Uterus (tissue), 4 donors: Measurements from ENCODE around the gene SLC35G4. TPM values are rescaled to one million over a fixed set of nuclear protein-coding genes. Genes with fewer than 3 reads are reported as not detected.

Experiments used
- DNase-seq, 2 donors: peaks; one replicate each; pipeline ENCODE4 v3.0.0-alpha.2; 2019 to 2020
- H3K27ac ChIP-seq, 2 donors: fragments of 200-600 bp; sonication (generic); 1 replicate in 1 of 2; 2 replicates in 1 of 2; pipeline ENCODE4 v1.5.1; 2016 to 2018
- H3K27me3 ChIP-seq, 2 donors: fragments of 200-600 bp; sonication (generic); one replicate each; pipeline ENCODE4 v1.5.1; 2018 to 2019; ENCODE audit warnings: control low read depth in 1 of 2
- H3K36me3 ChIP-seq, 2 donors: fragments of 200-600 bp; sonication (generic); one replicate each; pipeline ENCODE4 v1.5.1; 2019; ENCODE audit warnings: control low read depth in 1 of 2
- H3K4me1 ChIP-seq, 2 donors: fragments of 200-600 bp; sonication (generic); one replicate each; pipeline ENCODE4 v1.5.1; 2018 to 2019; ENCODE audit warnings: control low read depth in 1 of 2
- H3K4me3 ChIP-seq, 2 donors: fragments of 200-600 bp; sonication (generic); 1 replicate in 1 of 2; 2 replicates in 1 of 2; pipeline ENCODE4 v1.5.1; 2018 to 2019; ENCODE audit warnings: mild to moderate bottlenecking in 1 of 2
- H3K9me3 ChIP-seq, 2 donors: fragments of 200-600 bp; sonication (generic); one replicate each; pipeline ENCODE4 v1.5.1; 2019; ENCODE audit warnings: control low read depth in 1 of 2
- CTCF ChIP-seq, 4 experiments: fragments of 200-600 bp in 2 of 4; fragments of 450-650 bp in 2 of 4; sonication (generic) in 2 of 4; IDR thresholded peaks; one replicate each; pipeline ENCODE4 v1.5.1; 2016 to 2019; ENCODE audit warnings: antibody characterized with exemption in 4 of 4, mild to moderate bottlenecking in 2 of 4, moderate library complexity in 1 of 4
- POLR2A ChIP-seq, 2 donors: fragments of 450-650 bp; IDR thresholded peaks; one replicate each; pipeline ENCODE4 v1.6.1; 2016; ENCODE audit warnings: antibody characterized with exemption in 2 of 2, mild to moderate bottlenecking in 1 of 2, moderate library complexity in 1 of 2
- intact Hi-C: fragments of 100-400 bp; cut with DNase I; formaldehyde crosslinking; loops from one replicate; pipeline ENCODE4 v1.15.1; 2023; ENCODE audit warnings: low total_unique reads
- total RNA-seq, 4 donors: library from RNA; depleted of rRNA in 3 of 4; stranded (reverse); fragments of >200 nt in 3 of 4; gene quantifications; one replicate each; pipeline versions ENCODE4 v1.1.0 to v1.2.4, GENCODE V29; 2014 to 2023
- donor health status: DM: yes; HTN: yes; CAD: no.

SLC35G4 gene
- total RNA-seq, 4 donors from 2014 or later: not detected

GRCh38 chr18:11578799-11579198, 30.6 kb upstream of the SLC35G4 start:
- TF ChIP-seq CTCF (IDR thresholded peaks at IDR 0.05) (no peak), POLR2A (IDR thresholded peaks at IDR 0.05) (no peak)
- no peaks in the 10 kb centered on the region for H3K36me3 ChIP-seq
- H3K27me3 ChIP-seq: no peaks in the 10 kb centered on the region
- intact Hi-C loops: no loop called here
- H3K4me1 ChIP-seq: no peaks in the 10 kb centered on the region
- H3K4me3 ChIP-seq: no peak overlapping the region
- H3K9me3 ChIP-seq: no peaks in the 10 kb centered on the region
- no peak overlapping the region for H3K27ac ChIP-seq
- no peak for DNase-seq

GRCh38 chr18:11579916-11580315, 29.5 kb upstream of the SLC35G4 start:
- Histone ChIP-seq H3K4me3 (no peak overlapping the region), H3K27me3 (no peaks in the 10 kb centered on the region), H3K4me1 (no peaks in the 10 kb centered on the region), H3K27ac (no peak overlapping the region), H3K9me3 (no peaks in the 10 kb centered on the region), H3K36me3 (no peaks in the 10 kb centered on the region)
- TF ChIP-seq CTCF (IDR thresholded peaks at IDR 0.05) (no peak), POLR2A (IDR thresholded peaks at IDR 0.05) (no peak)
- intact Hi-C loops: no loop called here
- DNase-seq: no peak

DNA sequence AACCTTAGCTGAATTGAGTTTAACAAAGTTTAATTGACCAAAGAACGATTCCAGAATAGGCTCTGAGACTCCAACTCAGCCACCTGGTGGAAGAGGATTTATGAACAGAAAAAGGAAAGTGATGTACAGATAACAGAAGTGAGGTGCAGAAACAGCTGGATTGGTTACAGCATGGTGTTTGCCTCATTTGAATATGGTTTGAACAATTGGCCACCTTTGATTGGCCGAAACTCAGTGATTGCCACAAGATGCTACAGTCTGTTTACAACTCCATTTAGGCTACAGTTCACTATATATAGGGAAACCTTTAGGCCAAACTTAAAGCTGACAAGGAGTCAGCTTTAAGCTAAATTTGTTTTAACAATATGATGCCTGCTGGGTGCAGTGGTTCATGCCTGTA, 28.1 kb upstream of the SLC35G4 start:
- Histone ChIP-seq H3K27me3 (no peaks in the 10 kb centered on the region), H3K9me3 (no peaks in the 10 kb centered on the region), H3K36me3 (no peaks in the 10 kb centered on the region), H3K4me1 (no peaks in the 10 kb centered on the region), H3K27ac (no peak overlapping the region), H3K4me3 (no peak overlapping the region)
- no peak for DNase-seq
- intact Hi-C loops: no loop called here
- TF ChIP-seq CTCF (IDR thresholded peaks at IDR 0.05) (no peak), POLR2A (IDR thresholded peaks at IDR 0.05) (no peak)

GRCh38 chr18:11585596-11585995, 23.8 kb upstream of the SLC35G4 start:
- no peak overlapping the region for H3K27ac ChIP-seq
- H3K9me3 ChIP-seq: no peaks in the 10 kb centered on the region
- H3K4me3 ChIP-seq: no peak overlapping the region
- H3K36me3 ChIP-seq: no peaks in the 10 kb centered on the region
- TF ChIP-seq CTCF (IDR thresholded peaks at IDR 0.05) (no peak), POLR2A (IDR thresholded peaks at IDR 0.05) (no peak)
- no peaks in the 10 kb centered on the region for H3K4me1 ChIP-seq
- intact Hi-C loops: no loop called here
- no peak for DNase-seq
- H3K27me3 ChIP-seq: no peaks in the 10 kb centered on the region

- H3K36me3 ChIP-seq: no peaks in the 10 kb centered on the region
- H3K9me3 ChIP-seq: no peaks in the 10 kb centered on the region
- DNase-seq: no peak
- H3K4me3 ChIP-seq: no peak overlapping the region
- intact Hi-C loops: no loop called here
- H3K4me1 ChIP-seq: no peaks in the 10 kb centered on the region
- TF ChIP-seq POLR2A (IDR thresholded peaks at IDR 0.05): no peak
- TF ChIP-seq CTCF (IDR thresholded peaks at IDR 0.05): no peak
- no peaks in the 10 kb centered on the region for H3K27me3 ChIP-seq
- no peak overlapping the region for H3K27ac ChIP-seq
Measured at GRCh38 chr18:11586896-11587295, 22.5 kb upstream of the SLC35G4 start.
